GM23248 (cell line): ENCODE results near the gene SNAP29. TPM values are rescaled to one million over a fixed set of nuclear protein-coding genes. Genes with fewer than 3 reads are reported as not detected.
"Not testable (repeated sequence)": the region's sequence is repeated elsewhere in the genome, so short reads cannot be mapped to it uniquely, and the experiment has no call there.

Source experiments
- DNase-seq: peaks from one replicate; pipeline ENCODE4 v3.0.0-alpha.2; 2015
- H2AFZ ChIP-seq: fragments of 200-600 bp; sonication (generic); 2 replicates; pipeline ENCODE4 v1.6.1; 2016; ENCODE audit warnings: antibody characterized with exemption
- H3F3A ChIP-seq: fragments of 200-600 bp; sonication (generic); 2 replicates; pipeline ENCODE4 v1.6.1; 2016; ENCODE audit warnings: mild to moderate bottlenecking, antibody characterized with exemption, mixed run types; ENCODE audit not compliant: insufficient read depth
- H3K27ac ChIP-seq: fragments of 200-600 bp; sonication (generic); 2 replicates; pipeline ENCODE4 v1.5.1; 2016; ENCODE audit warnings: mild to moderate bottlenecking
- H3K27me3 ChIP-seq: fragments of 200-600 bp; sonication (generic); replicated peaks from 2 replicates; pipeline ENCODE4 v1.6.1; 2016; ENCODE audit warnings: mild to moderate bottlenecking; ENCODE audit not compliant: insufficient read depth
- H3K36me3 ChIP-seq: fragments of 200-600 bp; sonication (generic); 2 replicates; pipeline ENCODE4 v1.6.1; 2016; ENCODE audit warnings: low read depth, mild to moderate bottlenecking
- H3K4me1 ChIP-seq: fragments of 200-600 bp; sonication (generic); 2 replicates; pipeline ENCODE4 v1.6.1; 2016; ENCODE audit warnings: mild to moderate bottlenecking; ENCODE audit not compliant: insufficient read depth
- H3K4me2 ChIP-seq: fragments of 200-600 bp; sonication (generic); one replicate; pipeline ENCODE4 v1.6.1; 2016; ENCODE audit warnings: mild to moderate bottlenecking; ENCODE audit not compliant: unreplicated experiment
- H3K4me3 ChIP-seq: fragments of 200-600 bp; sonication (generic); 2 replicates; pipeline ENCODE4 v1.5.1; 2016; ENCODE audit warnings: mild to moderate bottlenecking
- H3K79me2 ChIP-seq: fragments of 200-600 bp; sonication (generic); 2 replicates; pipeline ENCODE4 v1.6.1; 2016; ENCODE audit warnings: mild to moderate bottlenecking; ENCODE audit not compliant: insufficient read depth
- H3K9ac ChIP-seq: fragments of 200-600 bp; sonication (generic); 2 replicates; pipeline ENCODE4 v1.6.1; 2016; ENCODE audit warnings: mild to moderate bottlenecking
- H3K9me2 ChIP-seq: fragments of 200-600 bp; sonication (generic); 2 replicates; pipeline ENCODE4 v1.6.1; 2016; ENCODE audit warnings: mixed run types, mild to moderate bottlenecking, moderate library complexity; ENCODE audit not compliant: insufficient read depth
- H3K9me3 ChIP-seq: fragments of 200-600 bp; sonication (generic); one replicate; pipeline ENCODE4 v1.6.1; 2017; ENCODE audit warnings: low read depth
- H4K20me1 ChIP-seq: fragments of 200-600 bp; sonication (generic); 2 replicates; pipeline ENCODE4 v1.6.0; 2016; ENCODE audit not compliant: insufficient read depth
- EZH2 ChIP-seq: fragments of 200-600 bp; sonication (generic); IDR thresholded peaks from 2 replicates; pipeline ENCODE4 v1.6.1; 2018; ENCODE audit warnings: antibody characterized with exemption, mild to moderate bottlenecking; ENCODE audit not compliant: insufficient read depth, poor library complexity, severe bottlenecking
- EZH2phosphoT487 ChIP-seq: fragments of 200-600 bp; sonication (generic); IDR thresholded peaks from 2 replicates; pipeline ENCODE4 v1.6.1; 2018; ENCODE audit warnings: antibody characterized with exemption, moderate library complexity, mild to moderate bottlenecking, low read depth; ENCODE audit not compliant: insufficient read depth
- WGBS, 2 experiments: methylation state at CpG; one replicate each; pipeline ENCODE4 v1.1.6; 2015 to 2017; ENCODE audit warnings: low lambda C conversion rate in 2 of 2, low coverage in 1 of 2; ENCODE audit errors: missing lambda C conversion rate in 2 of 2; 5-methylcytosine and 5-hydroxymethylcytosine counted together
- in situ Hi-C: fragments of 300-500 bp; cut with MboI; formaldehyde crosslinking; loops from 2 replicates; pipeline ENCODE4 v1.15.0; 2020
- polyA plus RNA-seq: library from polyadenylated mRNA; unstranded; fragments of >200 nt; fragmentation: Nextera tagmentation; extraction: Ambion mirVana; gene quantifications from 2 replicates; pipeline ENCODE4 v1.2.1, GENCODE V29; 2016
- total RNA-seq: library from RNA; depleted of rRNA; stranded (reverse); fragments of >200 nt; shearing (Covaris generic); gene quantifications from 2 replicates; pipeline ENCODE4 v1.2.3, GENCODE V29; 2014

SNAP29 gene
- total and polyA plus RNA-seq, 2 experiments from 2014 or later: 13.8 to 35.8 TPM

DNA sequence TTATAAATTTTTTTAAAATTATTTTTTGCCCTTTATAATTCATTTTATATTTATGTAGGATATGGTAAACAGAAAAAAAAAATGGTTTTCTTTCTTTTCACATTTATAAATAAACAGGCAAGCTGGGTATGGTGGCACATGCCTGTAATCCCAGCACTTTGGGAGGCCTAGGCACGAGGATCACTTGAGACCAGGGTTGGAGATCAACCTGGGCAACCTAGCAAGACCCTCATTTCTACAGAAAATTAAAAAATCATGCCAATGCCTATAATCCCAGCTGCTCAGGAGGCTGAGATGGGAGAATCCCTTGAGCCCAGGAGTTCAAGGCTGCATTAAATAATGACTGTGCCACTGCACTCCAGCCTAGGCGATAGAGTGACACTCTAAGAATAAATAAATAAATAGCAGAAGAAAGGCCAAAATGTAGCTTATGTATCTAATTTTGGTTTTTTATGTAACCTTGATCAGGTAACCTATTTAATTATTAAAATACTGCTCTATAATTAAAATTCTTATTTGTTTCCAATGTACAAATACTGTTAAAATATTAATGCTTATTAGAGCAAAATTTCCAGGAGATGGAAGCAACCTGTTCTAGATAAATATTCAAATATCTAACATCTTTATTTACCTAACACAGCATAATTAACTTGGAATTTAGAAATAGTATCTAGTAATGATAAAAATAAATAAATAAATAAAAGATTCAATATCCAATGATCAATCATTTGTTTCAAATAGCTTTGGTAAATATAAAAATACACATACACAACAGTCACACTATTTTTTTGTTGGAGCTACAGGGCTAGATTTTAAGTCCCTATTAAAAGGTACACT lies 21.6 kb upstream of the SNAP29 start:
- no peak for DNase-seq
- Histone ChIP-seq H2AFZ (no peak overlapping the region), H3F3A (no peaks in the 10 kb centered on the region), H3K27ac (no peak overlapping the region), H3K9me2 (no peaks in the 10 kb centered on the region), H3K36me3 (no peaks in the 10 kb centered on the region), H3K4me1 (no peaks in the 10 kb centered on the region), H3K4me2 (no peak overlapping the region), H3K79me2 (peaks cover 64% of the 10 kb centered on the region), H4K20me1 (no peaks in the 10 kb centered on the region; the same call in 1 of the 2 replicates), H3K9me3 (no peaks in the 10 kb centered on the region), H3K9ac (no peak overlapping the region), H3K27me3 (no peaks in the 10 kb centered on the region), H3K4me3 (no peak overlapping the region)
- in situ Hi-C loops: no loop called here
- no peak for TF ChIP-seq EZH2
- no peak for TF ChIP-seq EZH2phosphoT487
- 96 to 100% methylated on average over 2 of the region's 2 CpGs for WGBS, 2 experiments

DNA sequence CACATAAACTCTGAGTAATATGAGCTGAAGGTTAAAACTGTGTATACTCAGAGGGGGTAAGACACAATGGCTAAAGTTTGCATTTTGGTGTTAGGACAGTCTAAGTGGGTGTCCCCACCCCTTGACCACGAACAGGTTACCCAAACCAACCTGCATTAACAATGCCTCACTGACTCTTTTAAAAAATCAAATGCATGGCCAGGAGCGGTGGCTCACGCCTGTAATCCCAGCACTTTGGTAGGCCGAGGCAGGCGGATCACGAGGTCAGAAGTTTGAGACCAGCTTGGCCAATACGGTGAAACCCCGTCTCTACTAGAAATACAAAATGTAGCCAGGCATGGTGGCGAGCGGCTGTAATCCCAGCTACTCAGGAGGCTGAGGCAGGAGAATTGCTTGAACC lies 19.5 kb upstream of the SNAP29 start:
- in situ Hi-C loops, DNase-seq, H3K4me3 ChIP-seq, H3K4me1 ChIP-seq, H3F3A ChIP-seq, H2AFZ ChIP-seq, H3K9ac ChIP-seq, H3K9me3 ChIP-seq, H4K20me1 ChIP-seq, H3K27me3 ChIP-seq, H3K4me2 ChIP-seq, H3K9me2 ChIP-seq, H3K36me3 ChIP-seq, H3K27ac ChIP-seq: not testable (repeated sequence)
- H3K79me2 ChIP-seq: peaks cover 84% of the 10 kb centered on the region
- 95 to 97% methylated on average over 10 of the region's 10 CpGs for WGBS, 2 experiments

DNA sequence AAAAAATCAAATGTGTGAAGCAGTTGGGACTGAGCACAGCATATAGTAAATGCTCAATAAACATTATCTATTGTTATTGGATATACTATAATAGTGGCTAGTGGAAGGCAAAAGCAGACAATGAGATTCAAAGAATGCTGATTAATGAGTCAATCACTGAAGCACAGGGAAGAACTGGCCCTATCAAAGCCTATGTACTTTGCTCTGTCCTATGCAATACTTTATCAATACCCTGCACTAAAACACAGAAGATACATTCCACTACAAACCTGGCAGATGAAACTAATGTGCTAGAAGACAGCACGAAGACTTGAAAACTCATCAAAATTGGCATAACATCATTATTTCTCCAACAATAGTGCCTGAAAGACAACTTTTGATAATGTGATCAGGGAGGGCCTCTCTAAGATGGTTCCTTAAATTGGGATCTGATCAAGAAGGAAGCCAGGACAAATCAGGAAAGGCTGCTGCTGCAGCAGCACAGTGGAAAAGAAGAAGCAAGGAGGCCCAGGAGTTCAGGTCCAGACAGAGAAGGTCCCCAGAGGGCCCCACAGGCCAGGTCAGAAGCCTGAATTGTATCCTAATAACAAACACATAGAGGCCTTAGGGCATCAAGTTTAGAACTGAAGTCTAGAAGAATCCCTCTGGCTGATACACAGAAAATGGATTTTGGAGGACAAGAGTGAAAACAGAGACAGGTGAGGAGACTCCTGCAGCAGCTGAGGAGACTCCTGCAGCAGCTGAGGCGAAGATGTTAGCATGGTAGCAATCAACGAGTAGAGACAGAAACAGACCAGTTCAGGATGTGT lies 18.8 kb upstream of the SNAP29 start:
- H3K4me2 ChIP-seq: no peak overlapping the region
- no peaks in the 10 kb centered on the region for H3K9me3 ChIP-seq
- no peaks in the 10 kb centered on the region for H3K9me2 ChIP-seq
- no peaks in the 10 kb centered on the region for H3K4me1 ChIP-seq
- DNase-seq: no peak
- peaks cover 4% of the 10 kb centered on the region; the same call in 1 of the 2 replicates for H4K20me1 ChIP-seq
- H3F3A ChIP-seq: no peaks in the 10 kb centered on the region
- H3K36me3 ChIP-seq: no peaks in the 10 kb centered on the region
- TF ChIP-seq EZH2: no peak
- no peak for TF ChIP-seq EZH2phosphoT487
- no peak overlapping the region for H3K9ac ChIP-seq
- H3K27me3 ChIP-seq: no peaks in the 10 kb centered on the region
- H2AFZ ChIP-seq: no peak overlapping the region
- in situ Hi-C loops: no loop called here
- peaks cover 91% of the 10 kb centered on the region for H3K79me2 ChIP-seq
- no peak overlapping the region for H3K4me3 ChIP-seq
- H3K27ac ChIP-seq: no peak overlapping the region
- WGBS, 2 experiments: 77 to 82% methylated on average over 3 of the region's 3 CpGs

DNA sequence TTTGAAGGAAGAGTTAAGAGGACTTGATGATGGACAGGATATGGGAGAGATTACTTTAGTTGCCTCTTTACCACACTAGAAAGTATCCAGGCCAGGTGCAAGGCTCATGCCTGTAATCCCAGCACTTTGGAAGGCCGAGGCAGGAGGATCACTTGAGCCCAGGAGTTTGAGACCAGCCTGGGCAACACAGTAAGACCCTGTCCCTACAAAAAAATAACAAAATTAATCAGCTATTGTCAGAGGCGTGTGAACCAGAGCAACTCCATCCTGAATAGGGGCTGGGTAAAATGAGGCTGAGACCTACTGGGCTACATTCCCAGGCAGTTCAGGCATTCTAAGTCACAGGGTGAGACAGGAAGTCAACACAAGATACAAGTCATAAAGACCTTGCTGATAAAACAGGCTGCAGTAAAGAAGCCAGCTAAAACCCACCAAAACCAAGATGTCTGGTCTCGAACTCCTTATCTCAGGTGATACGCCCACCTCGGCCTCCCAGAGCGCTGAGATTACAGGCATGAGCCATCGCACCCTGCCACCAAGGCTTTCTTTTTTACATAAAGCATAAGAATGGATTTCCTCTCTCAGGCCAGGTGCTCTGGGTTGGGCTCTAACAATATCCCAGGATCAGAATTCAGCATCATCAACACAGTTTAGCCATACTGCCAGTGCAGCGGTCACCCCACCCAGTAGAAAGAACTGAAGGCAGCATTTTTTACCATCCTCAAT lies 18.0 kb upstream of the SNAP29 start:
- no peak for DNase-seq
- H4K20me1 ChIP-seq: peaks cover 4% of the 10 kb centered on the region; the same call in 1 of the 2 replicates
- H3K4me3 ChIP-seq: no peak overlapping the region
- no peaks in the 10 kb centered on the region for H3K36me3 ChIP-seq
- no peaks in the 10 kb centered on the region for H3K4me1 ChIP-seq
- in situ Hi-C loops: no loop called here
- no peak overlapping the region for H3K9ac ChIP-seq
- H2AFZ ChIP-seq: no peak overlapping the region
- no peak overlapping the region for H3K4me2 ChIP-seq
- H3F3A ChIP-seq: no peaks in the 10 kb centered on the region
- H3K27me3 ChIP-seq: no peaks in the 10 kb centered on the region
- no peaks in the 10 kb centered on the region for H3K9me3 ChIP-seq
- TF ChIP-seq EZH2phosphoT487: no peak
- no peak for TF ChIP-seq EZH2
- 98% methylated on average over 8 of the region's 8 CpGs for WGBS, 2 experiments
- H3K27ac ChIP-seq: no peak overlapping the region
- H3K9me2 ChIP-seq: no peaks in the 10 kb centered on the region
- H3K79me2 ChIP-seq: peaks cover 99% of the 10 kb centered on the region
